A549 (cell line): ENCODE data around the gene MRPL46. TPM values are rescaled to one million over a fixed set of nuclear protein-coding genes. Genes with fewer than 3 reads are reported as not detected.

Experiments used
- ATAC-seq, 2 experiments: fragments of 200-7000 bp in 1 of 2; fragments of >200 bp in 1 of 2; cut with Nextera tagmentation in 1 of 2; cut with Tn5 transposase in 1 of 2; 3 replicates each; pipeline versions ENCODE4 v1.8.0 to v1.9.1; 2018 to 2020; ENCODE audit warnings: mild to moderate bottlenecking in 1 of 2, moderate library complexity in 1 of 2
- CTCF ChIA-PET: fragments of 300-600 bp; sonication (Branson Sonifier 250); formaldehyde crosslinking; extraction: SDS; loops from one replicate; lab custom pipeline; 2021; ENCODE audit warnings: antibody characterized with exemption, inconsistent platforms; lab: Yijun Ruan, JAX
- POLR2A ChIA-PET: fragments of 350-600 bp; formaldehyde crosslinking; extraction: SDS; loops from one replicate; lab custom pipeline; 2021; ENCODE audit warnings: antibody characterized with exemption, inconsistent platforms; lab: Yijun Ruan, JAX
- DNase-seq, 2 experiments: peaks; one replicate each; pipeline versions ENCODE4 v3.0.0 to v3.0.0-alpha.2; 2011 to 2016; ENCODE audit warnings: low read depth in 1 of 2, low spot score in 1 of 2
- FAIRE-seq: peaks from 2 replicates; lab custom pipeline; 2011; peaks lifted over from hg19 to GRCh38; lab: Jason Lieb, UNC
- H3K27ac ChIP-seq, 2 experiments: fragments of >200 bp; sonication (Bioruptor Twin); formaldehyde crosslinking; 3 replicates each; pipeline ENCODE4 v1.5.1; 2016 to 2017
- H3K4me1 ChIP-seq: fragments of >200 bp; sonication (Bioruptor Twin); formaldehyde crosslinking; 3 replicates; pipeline ENCODE4 v1.6.1; 2016
- H3K4me2 ChIP-seq: fragments of >200 bp; sonication (Bioruptor Twin); formaldehyde crosslinking; 3 replicates; pipeline ENCODE4 v1.6.1; 2016
- H3K4me3 ChIP-seq: fragments of >200 bp; sonication (Bioruptor Twin); formaldehyde crosslinking; 3 replicates; pipeline ENCODE4 v1.5.1; 2016
- H3K9me3 ChIP-seq: fragments of >200 bp; sonication (Bioruptor Twin); formaldehyde crosslinking; 3 replicates; pipeline ENCODE4 v1.6.1; 2016
- BCL3 ChIP-seq: fragments of >200 bp; sonication (Bioruptor Twin); formaldehyde crosslinking; IDR thresholded peaks from 3 replicates; pipeline ENCODE4 v1.6.1; 2016
- CBX8 ChIP-seq: fragments of 200-600 bp; sonication (generic); IDR thresholded peaks from 2 replicates; pipeline ENCODE4 v1.6.1; 2016
- CHD2 ChIP-seq: fragments of 150-350 bp; IDR thresholded peaks from 2 replicates; pipeline ENCODE4 v1.6.1; 2014; ENCODE audit warnings: low read length; ENCODE audit not compliant: partially characterized antibody
- CHD4 ChIP-seq: fragments of 200-600 bp; sonication (generic); IDR thresholded peaks from 2 replicates; pipeline ENCODE4 v1.6.1; 2016; ENCODE audit warnings: antibody characterized with exemption, mild to moderate bottlenecking, borderline replicate concordance
- EHF ChIP-seq: fragments of 250-450 bp; sonication (Bioruptor Pico); IDR thresholded peaks from 2 replicates; pipeline ENCODE4 v1.5.0; 2020; ENCODE audit warnings: mild to moderate bottlenecking
- EHMT2 ChIP-seq: fragments of 200-600 bp; sonication (generic); IDR thresholded peaks from 2 replicates; pipeline ENCODE4 v1.6.1; 2016; ENCODE audit warnings: antibody characterized with exemption, low read depth, mild to moderate bottlenecking, moderate library complexity
- EP300 ChIP-seq, 2 experiments: fragments of >200 bp; sonication (Bioruptor Twin); formaldehyde crosslinking; IDR thresholded peaks; 2 replicates in 1 of 2; 3 replicates in 1 of 2; pipeline ENCODE4 v1.6.1; 2016 to 2017
- ESRRA ChIP-seq: fragments of 150-350 bp; IDR thresholded peaks from 2 replicates; pipeline ENCODE4 v1.6.1; 2014; ENCODE audit warnings: mild to moderate bottlenecking, low read length, borderline replicate concordance
- FOSL2 ChIP-seq, 2 experiments: fragments of 450-650 bp in 1 of 2; fragments of >200 bp in 1 of 2; sonication (Bioruptor Twin) in 1 of 2; formaldehyde crosslinking; IDR thresholded peaks; 2 replicates each; pipeline versions ENCODE4 v1.5.0 to v1.6.1; 2016 to 2020; ENCODE audit warnings: mild to moderate bottlenecking in 1 of 2, moderate library complexity in 1 of 2
- FOXS1 ChIP-seq: fragments of 250-450 bp; sonication (Bioruptor Pico); IDR thresholded peaks from 2 replicates; pipeline ENCODE4 v1.5.0; 2020; ENCODE audit warnings: mild to moderate bottlenecking, moderate library complexity
- HMGXB4 ChIP-seq: fragments of 250-450 bp; sonication (Bioruptor Pico); IDR thresholded peaks from 2 replicates; pipeline ENCODE4 v1.5.0; 2021; ENCODE audit warnings: mild to moderate bottlenecking, moderate library complexity, borderline replicate concordance
- JUNB ChIP-seq: fragments of >200 bp; sonication (Bioruptor Twin); formaldehyde crosslinking; IDR thresholded peaks from 2 replicates; pipeline ENCODE4 v1.6.1; 2016
- KDM1A ChIP-seq: fragments of 200-600 bp; sonication (generic); IDR thresholded peaks from 2 replicates; pipeline ENCODE4 v1.6.1; 2016; ENCODE audit warnings: low read depth, mild to moderate bottlenecking
- MAFK ChIP-seq: fragments of 450-650 bp; IDR thresholded peaks from 2 replicates; pipeline ENCODE4 v1.6.1; 2014; ENCODE audit not compliant: partially characterized antibody
- NR3C1 ChIP-seq: fragments of >200 bp; sonication (Bioruptor Twin); formaldehyde crosslinking; IDR thresholded peaks from 3 replicates; pipeline ENCODE4 v1.6.1; 2017
- PHF8 ChIP-seq: fragments of 200-600 bp; sonication (generic); IDR thresholded peaks from 2 replicates; pipeline ENCODE4 v1.6.1; 2016; ENCODE audit warnings: low read depth, mild to moderate bottlenecking, antibody characterized with exemption, moderate library complexity, borderline replicate concordance
- POLR2AphosphoS2 ChIP-seq: conservative IDR thresholded peaks from 2 replicates; pipeline ENCODE4 v1.6.1; 2012; ENCODE audit warnings: low read length, improper control_type of control experiment, inconsistent platforms
- RARB ChIP-seq: fragments of 250-450 bp; sonication (Bioruptor Pico); IDR thresholded peaks from 2 replicates; pipeline ENCODE4 v1.8.0; 2021; ENCODE audit warnings: mild to moderate bottlenecking, moderate library complexity
- REST ChIP-seq: fragments of 200-600 bp; sonication (generic); IDR thresholded peaks from 2 replicates; pipeline ENCODE4 v1.6.1; 2016; ENCODE audit warnings: antibody characterized with exemption, mild to moderate bottlenecking, moderate library complexity
- ZNF302 ChIP-seq: fragments of 250-450 bp; sonication (Bioruptor Pico); IDR thresholded peaks from 2 replicates; pipeline ENCODE4 v1.9.0; 2021; ENCODE audit warnings: inconsistent platforms, mild to moderate bottlenecking, moderate library complexity
- WGBS: methylation state at CpG from one replicate; pipeline ENCODE4 v1.1.6; 2017; ENCODE audit errors: missing lambda C conversion rate; 5-methylcytosine and 5-hydroxymethylcytosine counted together
- polyA plus RNA-seq, 4 experiments: library from polyadenylated mRNA; depleted of rRNA in 3 of 4; stranded (reverse); fragments of >200 nt; fragmentation: RNase III in 1 of 4; extraction: RNeasy Plus Mini Kit Qiagen cat#74134 plus additional on column Dnase treatment in 1 of 4; gene quantifications; 2 replicates in 3 of 4; 3 replicates in 1 of 4; pipeline ENCODE4 v1.2.3, GENCODE V29; 2011 to 2017
- TF ChIP-seq, protein P1 (sequence below): fragments of 150-350 bp; IDR thresholded peaks from 2 replicates; pipeline ENCODE4 v1.6.1; 2014; ENCODE audit warnings: low read depth, mild to moderate bottlenecking, low read length
- TF ChIP-seq, protein P2 (sequence below): IDR thresholded peaks from 2 replicates; pipeline ENCODE4 v1.6.1; 2012
- TF ChIP-seq, protein P3 (sequence below): fragments of 450-650 bp; IDR thresholded peaks from 2 replicates; pipeline ENCODE4 v1.6.1; 2014; ENCODE audit warnings: antibody characterized with exemption
- TF ChIP-seq, protein P4 (sequence below): fragments of >200 bp; sonication (Bioruptor Twin); formaldehyde crosslinking; IDR thresholded peaks from 2 replicates; pipeline ENCODE4 v1.6.1; 2016

The MRPL46 gene
- polyA plus RNA-seq, 2 of the 4 experiments (the other 2 are of a cell fraction): 54.9 to 76.1 TPM

- TF ChIP-seq REST: no peak
- TF ChIP-seq BCL3: no peak
- TF ChIP-seq RARB (CRISPR knock-in tag): no peak
- TF ChIP-seq CBX8: no peak
- no peak for TF ChIP-seq JUNB
- TF ChIP-seq, protein P1, sequence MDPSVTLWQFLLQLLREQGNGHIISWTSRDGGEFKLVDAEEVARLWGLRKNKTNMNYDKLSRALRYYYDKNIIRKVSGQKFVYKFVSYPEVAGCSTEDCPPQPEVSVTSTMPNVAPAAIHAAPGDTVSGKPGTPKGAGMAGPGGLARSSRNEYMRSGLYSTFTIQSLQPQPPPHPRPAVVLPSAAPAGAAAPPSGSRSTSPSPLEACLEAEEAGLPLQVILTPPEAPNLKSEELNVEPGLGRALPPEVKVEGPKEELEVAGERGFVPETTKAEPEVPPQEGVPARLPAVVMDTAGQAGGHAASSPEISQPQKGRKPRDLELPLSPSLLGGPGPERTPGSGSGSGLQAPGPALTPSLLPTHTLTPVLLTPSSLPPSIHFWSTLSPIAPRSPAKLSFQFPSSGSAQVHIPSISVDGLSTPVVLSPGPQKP: no peak
Observed at GRCh38 chr15:88482263-88482662, 15.1 kb upstream of the MRPL46 start (continued).

DNA sequence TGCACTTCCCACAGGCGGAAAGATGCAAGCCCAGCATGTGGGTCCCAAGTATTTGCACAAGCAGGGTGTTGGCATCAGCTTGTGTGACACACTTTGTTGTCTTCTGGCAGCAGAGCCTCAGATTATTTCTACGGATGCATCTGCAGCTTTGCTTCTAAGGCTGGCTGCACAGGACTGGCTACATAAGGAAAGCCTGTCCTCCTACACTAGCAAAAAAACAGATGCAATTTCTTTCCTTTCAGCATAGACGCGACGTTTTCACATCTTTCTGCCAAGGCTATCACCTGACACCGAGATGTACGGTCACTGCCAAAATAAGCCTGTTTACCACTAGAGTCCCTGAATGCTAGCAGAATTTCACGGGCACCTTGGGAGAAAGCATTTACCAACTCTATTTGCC is 13.8 kb upstream of the MRPL46 start:
- H3K4me2 ChIP-seq: no peak overlapping the region
- no peaks in the 10 kb centered on the region for H3K4me1 ChIP-seq
- TF ChIP-seq, protein P2, sequence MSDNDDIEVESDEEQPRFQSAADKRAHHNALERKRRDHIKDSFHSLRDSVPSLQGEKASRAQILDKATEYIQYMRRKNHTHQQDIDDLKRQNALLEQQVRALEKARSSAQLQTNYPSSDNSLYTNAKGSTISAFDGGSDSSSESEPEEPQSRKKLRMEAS: no peak
- no peak for TF ChIP-seq POLR2AphosphoS2
- TF ChIP-seq PHF8: no peak
- no peak for TF ChIP-seq KDM1A
- TF ChIP-seq EP300 (IDR thresholded peaks at IDR 0.05): no peak
- TF ChIP-seq ZNF302 (CRISPR knock-in tag): no peak
- no peak for TF ChIP-seq EHMT2
- TF ChIP-seq NR3C1: no peak
- TF ChIP-seq CBX8: no peak
- TF ChIP-seq FOXS1 (CRISPR knock-in tag): no peak
- TF ChIP-seq EHF (CRISPR knock-in tag): no peak
- no peak for TF ChIP-seq CHD2
- TF ChIP-seq, protein P3, sequence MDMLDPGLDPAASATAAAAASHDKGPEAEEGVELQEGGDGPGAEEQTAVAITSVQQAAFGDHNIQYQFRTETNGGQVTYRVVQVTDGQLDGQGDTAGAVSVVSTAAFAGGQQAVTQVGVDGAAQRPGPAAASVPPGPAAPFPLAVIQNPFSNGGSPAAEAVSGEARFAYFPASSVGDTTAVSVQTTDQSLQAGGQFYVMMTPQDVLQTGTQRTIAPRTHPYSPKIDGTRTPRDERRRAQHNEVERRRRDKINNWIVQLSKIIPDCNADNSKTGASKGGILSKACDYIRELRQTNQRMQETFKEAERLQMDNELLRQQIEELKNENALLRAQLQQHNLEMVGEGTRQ: no peak
- no peak for TF ChIP-seq MAFK
- no peak for TF ChIP-seq ESRRA
- TF ChIP-seq FOSL2 (IDR thresholded peaks at IDR 0.05): no peak
- TF ChIP-seq FOSL2 (CRISPR knock-in tag; IDR thresholded peaks at IDR 0.05): no peak
- no peak for TF ChIP-seq RARB (CRISPR knock-in tag)
- TF ChIP-seq, protein P4, sequence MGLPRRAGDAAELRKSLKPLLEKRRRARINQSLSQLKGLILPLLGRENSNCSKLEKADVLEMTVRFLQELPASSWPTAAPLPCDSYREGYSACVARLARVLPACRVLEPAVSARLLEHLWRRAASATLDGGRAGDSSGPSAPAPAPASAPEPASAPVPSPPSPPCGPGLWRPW: no peak
- TF ChIP-seq CHD4: no peak
- TF ChIP-seq HMGXB4 (CRISPR knock-in tag): no peak
- H3K9me3 ChIP-seq: no peaks in the 10 kb centered on the region
- no peak for DNase-seq
- ChIA-PET CTCF (interaction anchor here (0.6 to 2.0 kb wide), 5 partner anchors 11 to 133 kb away, joined by 3 to 5 read pairs (median 3); partner anchors contain the start of genes MRPL46 and MRPS11), POLR2A (interaction anchor here (0.7 kb wide), 1 partner anchor 86 kb away, joined by 4 read pairs; no protein-coding TSS in a partner anchor)
- ATAC-seq: no peak
- H3K27ac ChIP-seq: no peak overlapping the region
- WGBS: 87% methylated on average over 8 of the region's 8 CpGs
- FAIRE-seq: no peak
- no peak overlapping the region for H3K4me3 ChIP-seq
